SU-DHL-6 (cell line): ENCODE measurements around the gene PTPRN2.

Source experiments
- H2AFZ ChIP-seq: fragments of 200-600 bp; sonication (generic); 2 replicates; pipeline ENCODE4 v1.6.1; 2014; ENCODE audit warnings: low read depth, mild to moderate bottlenecking, moderate library complexity, mixed read lengths, antibody characterized with exemption, low read length; ENCODE audit not compliant: severe bottlenecking
- H3F3A ChIP-seq: fragments of 200-600 bp; shearing (Covaris generic); 2 replicates; pipeline ENCODE4 v1.6.0; 2016; ENCODE audit warnings: antibody characterized with exemption, mild to moderate bottlenecking; ENCODE audit not compliant: insufficient read depth
- H3K27ac ChIP-seq: fragments of 200-600 bp; sonication (generic); 2 replicates; pipeline ENCODE4 v1.5.1; 2016; ENCODE audit warnings: low read depth, mild to moderate bottlenecking, low read length, moderate library complexity, mixed read lengths
- H3K27me3 ChIP-seq: fragments of 200-600 bp; sonication (generic), shearing (Covaris generic); 2 replicates; pipeline ENCODE4 v1.6.0; 2014; ENCODE audit warnings: mild to moderate bottlenecking, low read length
- H3K36me3 ChIP-seq: fragments of 200-600 bp; sonication (generic); 2 replicates; pipeline ENCODE4 v1.6.1; 2014; ENCODE audit warnings: mild to moderate bottlenecking, low read length, mixed read lengths
- H3K4me2 ChIP-seq: fragments of 300-600, 200-600 bp; shearing (Covaris generic), sonication (generic); 2 replicates; pipeline ENCODE4 v1.6.0; 2014; ENCODE audit warnings: low read length, low read depth, mild to moderate bottlenecking; ENCODE audit not compliant: poor library complexity, severe bottlenecking
- H3K4me3 ChIP-seq: fragments of 200-600 bp; sonication (generic); 2 replicates; pipeline ENCODE4 v1.5.1; 2014; ENCODE audit warnings: antibody characterized with exemption, low read length, mild to moderate bottlenecking, mixed read lengths; ENCODE audit not compliant: insufficient read depth, poor library complexity, severe bottlenecking
- H3K79me2 ChIP-seq: fragments of 200-600 bp; sonication (generic); 2 replicates; pipeline ENCODE4 v1.6.1; 2014; ENCODE audit warnings: mild to moderate bottlenecking, low read length, moderate library complexity; ENCODE audit not compliant: insufficient read depth
- H3K9ac ChIP-seq: fragments of 200-600 bp; sonication (generic); 2 replicates; pipeline ENCODE4 v1.7.0; 2014; ENCODE audit warnings: mild to moderate bottlenecking, low read length
- H3K9me2 ChIP-seq: fragments of 200-600 bp; sonication (generic); replicated peaks from 2 replicates; pipeline ENCODE4 v1.6.1; 2014; ENCODE audit warnings: low read length; ENCODE audit not compliant: insufficient read depth
- H3K9me3 ChIP-seq: fragments of 200-600 bp; sonication (generic); 2 replicates; pipeline ENCODE4 v1.6.1; 2014; ENCODE audit warnings: low read length, mixed read lengths; ENCODE audit not compliant: insufficient read depth
- H4K20me1 ChIP-seq: fragments of 200-600 bp; sonication (generic); 2 replicates; pipeline ENCODE4 v1.6.1; 2014; ENCODE audit warnings: low read depth, mild to moderate bottlenecking, antibody characterized with exemption, low read length, moderate library complexity, mixed read lengths
- EZH2phosphoT487 ChIP-seq: fragments of 200-600 bp; sonication (generic), shearing (Covaris generic); conservative IDR thresholded peaks from 2 replicates; pipeline ENCODE4 v1.6.1; 2018; ENCODE audit warnings: mild to moderate bottlenecking, antibody characterized with exemption, low read length, moderate library complexity, mixed read lengths
- TF ChIP-seq, protein P1 (sequence below): fragments of 200-600 bp; sonication (generic); IDR thresholded peaks from one replicate; pipeline ENCODE4 v1.5.1; 2017; ENCODE audit warnings: antibody characterized with exemption, mild to moderate bottlenecking, low read length, moderate library complexity; ENCODE audit not compliant: insufficient read depth, poor library complexity, severe bottlenecking

The PTPRN2 gene

GRCh38 chr7:158447151-158447505 lies 140.5 kb downstream of the PTPRN2 start:
- Histone ChIP-seq H4K20me1 (no peaks in the 10 kb centered on the region), H3K4me2 (no peak overlapping the region), H3K79me2 (no peaks in the 10 kb centered on the region), H3F3A (no peaks in the 10 kb centered on the region), H3K27ac (no peak overlapping the region), H2AFZ (no peak overlapping the region), H3K27me3 (no peaks in the 10 kb centered on the region), H3K9me3 (no peaks in the 10 kb centered on the region), H3K36me3 (no peaks in the 10 kb centered on the region), H3K9me2 (no peaks in the 10 kb centered on the region), H3K9ac (no peak overlapping the region), H3K4me3 (no peak overlapping the region)
- TF ChIP-seq, protein P1, sequence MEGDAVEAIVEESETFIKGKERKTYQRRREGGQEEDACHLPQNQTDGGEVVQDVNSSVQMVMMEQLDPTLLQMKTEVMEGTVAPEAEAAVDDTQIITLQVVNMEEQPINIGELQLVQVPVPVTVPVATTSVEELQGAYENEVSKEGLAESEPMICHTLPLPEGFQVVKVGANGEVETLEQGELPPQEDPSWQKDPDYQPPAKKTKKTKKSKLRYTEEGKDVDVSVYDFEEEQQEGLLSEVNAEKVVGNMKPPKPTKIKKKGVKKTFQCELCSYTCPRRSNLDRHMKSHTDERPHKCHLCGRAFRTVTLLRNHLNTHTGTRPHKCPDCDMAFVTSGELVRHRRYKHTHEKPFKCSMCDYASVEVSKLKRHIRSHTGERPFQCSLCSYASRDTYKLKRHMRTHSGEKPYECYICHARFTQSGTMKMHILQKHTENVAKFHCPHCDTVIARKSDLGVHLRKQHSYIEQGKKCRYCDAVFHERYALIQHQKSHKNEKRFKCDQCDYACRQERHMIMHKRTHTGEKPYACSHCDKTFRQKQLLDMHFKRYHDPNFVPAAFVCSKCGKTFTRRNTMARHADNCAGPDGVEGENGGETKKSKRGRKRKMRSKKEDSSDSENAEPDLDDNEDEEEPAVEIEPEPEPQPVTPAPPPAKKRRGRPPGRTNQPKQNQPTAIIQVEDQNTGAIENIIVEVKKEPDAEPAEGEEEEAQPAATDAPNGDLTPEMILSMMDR, result no peak
- TF ChIP-seq EZH2phosphoT487, result no peak

- Histone ChIP-seq H3K79me2 (no peaks in the 10 kb centered on the region), H3F3A (no peaks in the 10 kb centered on the region), H4K20me1 (no peaks in the 10 kb centered on the region), H3K4me2 (no peak overlapping the region), H3K9me3 (no peaks in the 10 kb centered on the region), H3K9me2 (no peaks in the 10 kb centered on the region), H3K27ac (no peak overlapping the region), H3K4me3 (no peak overlapping the region), H2AFZ (no peak overlapping the region), H3K9ac (no peak overlapping the region), H3K27me3 (no peaks in the 10 kb centered on the region), H3K36me3 (no peaks in the 10 kb centered on the region)
- no peak for TF ChIP-seq EZH2phosphoT487
- TF ChIP-seq, protein P1, result no peak
These were observed 140.9 kb downstream of the PTPRN2 start for GRCh38 chr7:158446706-158447105.

- H3F3A ChIP-seq, result no peaks in the 10 kb centered on the region
- H3K9me3 ChIP-seq, result 0 out of 2 replicates have a peak, but pooled peaks cover 3% of the 10 kb centered on the region
- no peaks in the 10 kb centered on the region for H3K36me3 ChIP-seq
- H3K9me2 ChIP-seq, result no peaks in the 10 kb centered on the region
- TF ChIP-seq EZH2phosphoT487, result no peak
- TF ChIP-seq, protein P1, result no peak
- H3K79me2 ChIP-seq, result no peaks in the 10 kb centered on the region
- no peaks in the 10 kb centered on the region for H4K20me1 ChIP-seq
- no peak overlapping the region for H3K4me3 ChIP-seq
- H3K27me3 ChIP-seq, result no peaks in the 10 kb centered on the region
- H3K4me2 ChIP-seq, result no peak overlapping the region
- no peak overlapping the region for H3K9ac ChIP-seq
- no peak overlapping the region for H3K27ac ChIP-seq
- H2AFZ ChIP-seq, result no peak overlapping the region
These were observed 141.3 kb downstream of the PTPRN2 start for GRCh38 chr7:158446281-158446680.
